Endothelial cell of umbilical vein (primary cell): ENCODE data around the gene C1QB. TPM values are rescaled to one million over a fixed set of nuclear protein-coding genes. Genes with fewer than 3 reads are reported as not detected.

ENCODE experiments used
- BruUV-seq: library from RNA; stranded (reverse); fragments of 400-500 nt; replicated peaks from 2 replicates; lab custom pipeline; 2021; lab: Mats Ljungman, UMichigan
- CTCF ChIA-PET: fragments of 300-600, 350-600 bp; sonication (Branson Sonifier 250); formaldehyde crosslinking; loops from one replicate; lab custom pipeline; 2021; ENCODE audit warnings: antibody characterized with exemption, inconsistent platforms; lab: Charles Lee
- POLR2A ChIA-PET: fragments of 300-600, 350-600 bp; sonication (Branson Sonifier 250); formaldehyde crosslinking; loops from one replicate; lab custom pipeline; 2021; ENCODE audit warnings: antibody characterized with exemption, inconsistent platforms; lab: Charles Lee
- DNase-seq: peaks from one replicate; pipeline ENCODE4 v3.0.0-alpha.2; 2011; ENCODE audit warnings: low read depth, low spot score
- FAIRE-seq: peaks from 2 replicates; lab custom pipeline; 2011; peaks lifted over from hg19 to GRCh38; lab: Jason Lieb, UNC
- H2AFZ ChIP-seq: 2 replicates; pipeline ENCODE4 v1.6.0; 2012; ENCODE audit warnings: low read depth, low read length, control low read depth, inconsistent platforms
- H3K27ac ChIP-seq: 2 replicates; pipeline ENCODE4 v1.5.1; 2011; ENCODE audit warnings: low read depth, mild to moderate bottlenecking, control low read depth, low read length, moderate library complexity; ENCODE audit not compliant: insufficient read depth
- H3K27me3 ChIP-seq, 2 experiments: 2 replicates each; pipeline versions ENCODE4 v1.6.0 to v1.6.1; 2011; ENCODE audit warnings: low read length in 2 of 2, mixed read lengths in 1 of 2; ENCODE audit not compliant: control insufficient read depth in 2 of 2, insufficient read depth in 2 of 2
- H3K36me3 ChIP-seq, 2 experiments: 2 replicates in 1 of 2; 3 replicates in 1 of 2; pipeline ENCODE4 v1.5.1; 2011; ENCODE audit warnings: low read length in 2 of 2, mild to moderate bottlenecking in 1 of 2, moderate library complexity in 1 of 2; ENCODE audit not compliant: control insufficient read depth in 2 of 2, insufficient read depth in 2 of 2; ENCODE audit errors: extremely low read depth in 1 of 2
- H3K4me1 ChIP-seq: 3 replicates; pipeline ENCODE4 v1.5.1; 2011; ENCODE audit warnings: mild to moderate bottlenecking, low read length; ENCODE audit not compliant: control insufficient read depth, insufficient read depth; ENCODE audit errors: extremely low read depth
- H3K4me2 ChIP-seq: 2 replicates; pipeline ENCODE4 v1.6.1; 2011; ENCODE audit warnings: low read length, control low read depth, mixed read lengths; ENCODE audit not compliant: insufficient read depth
- H3K4me3 ChIP-seq, 3 experiments: fragments of 200-600 bp in 1 of 3; sonication (generic), shearing (Covaris generic) in 1 of 3; replicated peaks in 1 of 3; 2 replicates each; pipeline ENCODE4 v1.5.1; 2011 to 2016; ENCODE audit warnings: control low read depth in 3 of 3, low read length in 3 of 3, mild to moderate bottlenecking in 2 of 3, inconsistent platforms in 1 of 3, low read depth in 1 of 3, moderate library complexity in 1 of 3; ENCODE audit not compliant: insufficient read depth in 1 of 3
- H3K79me2 ChIP-seq: 2 replicates; pipeline ENCODE4 v1.6.0; 2012; ENCODE audit warnings: low read length, inconsistent platforms; ENCODE audit not compliant: control insufficient read depth, insufficient read depth
- H3K9ac ChIP-seq: replicated peaks from 2 replicates; pipeline ENCODE3; 2011; ENCODE audit warnings: low read length, control low read depth; ENCODE audit not compliant: insufficient read depth; ENCODE audit errors: extremely low read depth
- H3K9me1 ChIP-seq: replicated peaks from 3 replicates; pipeline ENCODE4 v1.6.0; 2011; ENCODE audit warnings: mild to moderate bottlenecking, low read length; ENCODE audit not compliant: control insufficient read depth, insufficient read depth; ENCODE audit errors: extremely low read depth
- H3K9me3 ChIP-seq: replicated peaks from 2 replicates; pipeline ENCODE4 v1.5.1; 2012; ENCODE audit warnings: low read length, inconsistent platforms; ENCODE audit not compliant: control insufficient read depth, insufficient read depth
- H4K20me1 ChIP-seq: replicated peaks from 2 replicates; pipeline ENCODE3; 2011; ENCODE audit warnings: mild to moderate bottlenecking, low read length; ENCODE audit not compliant: control insufficient read depth, insufficient read depth; ENCODE audit errors: extremely low read depth
- CTCF ChIP-seq, 2 donors: IDR thresholded peaks; 1 replicate in 1 of 2; 2 replicates in 1 of 2; pipeline ENCODE4 v1.5.1; 2011; ENCODE audit warnings: low read length in 2 of 2, mild to moderate bottlenecking in 2 of 2, moderate library complexity in 2 of 2, control low read depth in 1 of 2, inconsistent platforms in 1 of 2, low read depth in 1 of 2; ENCODE audit not compliant: insufficient read depth in 1 of 2; ENCODE audit errors: extremely low read depth in 1 of 2
- EZH2 ChIP-seq: IDR thresholded peaks from 2 replicates; pipeline ENCODE4 v1.6.1; 2012; ENCODE audit warnings: borderline replicate concordance, low read depth, mild to moderate bottlenecking, moderate library complexity, low read length, inconsistent platforms; ENCODE audit not compliant: severe bottlenecking
- FOS ChIP-seq: IDR thresholded peaks from 2 replicates; pipeline ENCODE4 v1.6.1; 2011; ENCODE audit warnings: mild to moderate bottlenecking, low read length, moderate library complexity, borderline replicate concordance; ENCODE audit not compliant: insufficient read depth
- GATA2 ChIP-seq: IDR thresholded peaks from 2 replicates; pipeline ENCODE4 v1.7.0; 2011; ENCODE audit warnings: low read depth, mild to moderate bottlenecking, moderate library complexity, mixed read lengths, low read length; ENCODE audit not compliant: insufficient read length, insufficient read depth
- JUN ChIP-seq: IDR thresholded peaks from 2 replicates; pipeline ENCODE4 v1.6.1; 2011; ENCODE audit warnings: borderline replicate concordance, low read depth; ENCODE audit not compliant: insufficient read length, insufficient read depth
- MAX ChIP-seq: IDR thresholded peaks from 2 replicates; pipeline ENCODE4 v1.6.1; 2011; ENCODE audit not compliant: insufficient read depth, insufficient read length
- MYC ChIP-seq: IDR thresholded peaks from one replicate; pipeline ENCODE4 v1.6.1; 2011; ENCODE audit warnings: mild to moderate bottlenecking, low read depth, low read length
- POLR2A ChIP-seq: IDR thresholded peaks from 2 replicates; pipeline ENCODE4 v1.6.1; 2012; ENCODE audit warnings: low read depth, mild to moderate bottlenecking, control low read depth, low read length
- POLR2AphosphoS5 ChIP-seq: IDR thresholded peaks from 2 replicates; pipeline ENCODE4 v1.6.1; 2012; ENCODE audit warnings: low read depth, mild to moderate bottlenecking, control low read depth, low read length, moderate library complexity; ENCODE audit not compliant: insufficient read depth
- dilution Hi-C: fragments of 300-500 bp; cut with MboI; formaldehyde crosslinking; loops from one replicate; pipeline ENCODE4 v1.15.0; 2019; ENCODE audit warnings: low sequenced_read_pairs; ENCODE audit not compliant: extremely low pct_ligation_motif_present
- intact Hi-C: fragments of 100-400 bp; cut with micrococcal nuclease; formaldehyde crosslinking; loops from one replicate; pipeline ENCODE4 v1.10.0; 2022
- polyA plus RNA-seq, 4 experiments: library from polyadenylated mRNA; depleted of rRNA in 3 of 4; stranded (reverse) in 3 of 4; unstranded in 1 of 4; fragments of >200 nt; gene quantifications; 2 replicates each; pipeline versions ENCODE4 v1.2.1 to v1.2.3, GENCODE V29; 2011 to 2012; ENCODE audit warnings: missing spikeins in 1 of 4
- total RNA-seq: library from RNA; stranded (reverse); gene quantifications from 2 replicates; pipeline ENCODE4 v1.2.3, GENCODE V29; 2021

C1QB gene
- total and polyA plus RNA-seq, 2 donors (not counting 3 experiments of a cell fraction or from before 2014, with no cell fraction given), result not detected

DNA sequence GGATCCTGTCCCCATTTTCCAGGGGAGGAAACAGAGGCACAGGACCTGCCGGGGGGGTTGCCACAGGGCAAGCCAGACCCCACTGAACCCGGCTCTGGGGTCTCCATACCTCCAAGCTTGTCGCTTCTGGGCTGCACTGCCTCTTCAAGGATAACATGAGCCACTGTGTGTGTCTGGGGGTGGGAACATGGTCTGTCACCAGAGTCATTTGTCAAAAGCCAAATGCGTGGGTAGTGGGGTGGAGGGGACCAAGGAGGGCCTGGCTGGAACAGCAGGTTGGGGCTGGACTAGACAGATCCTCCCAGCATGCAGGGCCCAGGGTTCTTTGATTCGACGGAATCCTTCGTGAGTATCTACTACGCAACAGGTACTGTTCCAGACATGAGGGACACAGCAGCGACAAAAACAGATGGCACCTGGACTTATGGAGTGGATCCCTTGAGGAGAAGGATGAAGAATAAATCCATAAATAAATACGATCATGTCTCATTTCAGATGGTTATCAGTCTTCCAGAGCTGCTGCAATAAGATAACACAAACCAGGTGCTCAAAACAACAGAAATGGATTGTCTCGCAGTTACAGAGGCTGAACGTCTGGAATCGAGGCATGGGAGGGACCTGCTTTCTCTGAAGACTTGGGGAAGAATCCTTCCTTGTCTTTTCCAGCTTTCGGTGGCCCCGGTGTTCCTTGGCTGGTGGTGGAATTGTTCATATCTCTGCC is 28.7 kb downstream of the C1QB start:
- Histone ChIP-seq H3K4me3 (no peak overlapping the region), H3K27me3 (peaks cover 2 to 3% of the 10 kb centered on the region in 2 experiments), H3K9ac (no peak overlapping the region), H3K9me1 (no peaks in the 10 kb centered on the region), H3K36me3 (no peaks in the 10 kb centered on the region), H4K20me1 (no peaks in the 10 kb centered on the region), H2AFZ (no peak overlapping the region), H3K4me2 (no peak overlapping the region), H3K9me3 (no peaks in the 10 kb centered on the region), H3K79me2 (no peaks in the 10 kb centered on the region), H3K4me1 (peaks cover 10% of the 10 kb centered on the region), H3K27ac (no peak overlapping the region)
- FAIRE-seq, result no peak
- TF ChIP-seq JUN, result no peak
- TF ChIP-seq MYC, result no peak
- no peak for TF ChIP-seq EZH2
- TF ChIP-seq FOS, result no peak
- no peak for TF ChIP-seq MAX
- no peak for TF ChIP-seq POLR2AphosphoS5
- no peak for TF ChIP-seq CTCF (IDR thresholded peaks at IDR 0.05; ENCODE audit: extremely low read depth in 1 of 2, insufficient read depth in 1 of 2, low read depth in 1 of 2, low read length in 2 of 2)
- no peak for TF ChIP-seq GATA2
- TF ChIP-seq POLR2A, result no peak
- dilution Hi-C loops (no loop called here), intact Hi-C loops (no loop called here)
- BruUV-seq, result no TSS peak
- ChIA-PET POLR2A (no interaction called here), CTCF (interaction anchor here (2.0 kb wide), 1 partner anchor 251 kb away, joined by 4 read pairs; no protein-coding TSS in a partner anchor)
- no peak for DNase-seq
